Cardiac muscle cell (in vitro differentiated cells and primary cell): Measurements from ENCODE around the gene TRH. TPM values are rescaled to one million over a fixed set of nuclear protein-coding genes. Genes with fewer than 3 reads are reported as not detected.

ENCODE experiments used
- DNase-seq, 2 donors: peaks; one replicate each; pipeline versions ENCODE4 v3.0.0 to v3.0.0-alpha.2; 2010 to 2017; ENCODE audit warnings: low read depth in 1 of 2, low spot score in 1 of 2
- H3K27ac ChIP-seq: fragments of 200-600 bp; sonication (generic); 2 replicates; pipeline ENCODE4 v1.5.1; 2016
- H3K27me3 ChIP-seq: fragments of 200-600 bp; sonication (generic); 2 replicates; pipeline ENCODE4 v1.6.0; 2016; ENCODE audit warnings: control low read depth
- H3K36me3 ChIP-seq: fragments of 200-600 bp; sonication (generic); 2 replicates; pipeline ENCODE4 v1.5.1; 2016; ENCODE audit warnings: control low read depth
- H3K4me1 ChIP-seq: fragments of 200-600 bp; sonication (generic); 2 replicates; pipeline ENCODE4 v1.8.1; 2017; ENCODE audit warnings: low read depth, mild to moderate bottlenecking, mixed run types
- H3K4me3 ChIP-seq: fragments of 200-600 bp; sonication (generic); 2 replicates; pipeline ENCODE4 v1.5.1; 2016; ENCODE audit warnings: mild to moderate bottlenecking
- H3K9me3 ChIP-seq: fragments of 200-600 bp; sonication (generic); 2 replicates; pipeline ENCODE4 v1.5.1; 2017; ENCODE audit warnings: low read depth, mild to moderate bottlenecking, control low read depth
- polyA plus RNA-seq: library from polyadenylated mRNA; unstranded; fragments of >200 nt; fragmentation: Nextera tagmentation; extraction: Ambion mirVana; gene quantifications from 2 replicates; pipeline ENCODE4 v1.2.1, GENCODE V29; 2016
- total RNA-seq: library from RNA; depleted of rRNA; stranded (reverse); fragments of >200 nt; gene quantifications from 2 replicates; pipeline ENCODE4 v1.2.3, GENCODE V29; 2016
- TF ChIP-seq, protein P1 (sequence below): IDR thresholded peaks from 2 replicates; pipeline ENCODE4 v1.5.1; 2012; ENCODE audit warnings: low read depth, mild to moderate bottlenecking, low read length

TRH gene
- total and polyA plus RNA-seq, 2 experiments from 2014 or later: 111 to 113 TPM

DNA sequence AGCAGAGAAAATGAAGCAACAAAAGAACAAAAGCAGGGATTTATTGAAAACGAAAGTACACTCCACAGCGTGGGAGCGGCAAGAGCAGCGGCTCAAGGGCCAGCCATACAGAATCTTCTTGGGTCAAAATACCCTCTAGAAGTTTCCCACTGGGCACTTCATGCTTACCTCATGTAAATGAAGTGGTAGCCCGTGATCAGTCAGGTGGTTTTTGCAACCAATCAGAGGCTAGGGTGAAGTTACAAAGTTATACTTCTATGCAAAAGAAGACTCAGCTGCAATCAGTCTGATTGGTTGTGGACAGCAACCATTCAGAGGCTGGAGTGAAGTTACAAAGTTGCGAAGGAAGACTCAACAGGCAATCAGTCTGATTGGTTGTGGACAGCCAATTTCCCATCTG is 37.8 kb upstream of the TRH start:
- DNase-seq: peak in 1 of 2 donors; percentile 70
- H3K4me1 ChIP-seq: no peaks in the 10 kb centered on the region
- H3K27me3 ChIP-seq: peaks cover 3% of the 10 kb centered on the region
- no peak overlapping the region for H3K4me3 ChIP-seq
- H3K36me3 ChIP-seq: no peaks in the 10 kb centered on the region
- no peaks in the 10 kb centered on the region for H3K9me3 ChIP-seq
- TF ChIP-seq, protein P1, sequence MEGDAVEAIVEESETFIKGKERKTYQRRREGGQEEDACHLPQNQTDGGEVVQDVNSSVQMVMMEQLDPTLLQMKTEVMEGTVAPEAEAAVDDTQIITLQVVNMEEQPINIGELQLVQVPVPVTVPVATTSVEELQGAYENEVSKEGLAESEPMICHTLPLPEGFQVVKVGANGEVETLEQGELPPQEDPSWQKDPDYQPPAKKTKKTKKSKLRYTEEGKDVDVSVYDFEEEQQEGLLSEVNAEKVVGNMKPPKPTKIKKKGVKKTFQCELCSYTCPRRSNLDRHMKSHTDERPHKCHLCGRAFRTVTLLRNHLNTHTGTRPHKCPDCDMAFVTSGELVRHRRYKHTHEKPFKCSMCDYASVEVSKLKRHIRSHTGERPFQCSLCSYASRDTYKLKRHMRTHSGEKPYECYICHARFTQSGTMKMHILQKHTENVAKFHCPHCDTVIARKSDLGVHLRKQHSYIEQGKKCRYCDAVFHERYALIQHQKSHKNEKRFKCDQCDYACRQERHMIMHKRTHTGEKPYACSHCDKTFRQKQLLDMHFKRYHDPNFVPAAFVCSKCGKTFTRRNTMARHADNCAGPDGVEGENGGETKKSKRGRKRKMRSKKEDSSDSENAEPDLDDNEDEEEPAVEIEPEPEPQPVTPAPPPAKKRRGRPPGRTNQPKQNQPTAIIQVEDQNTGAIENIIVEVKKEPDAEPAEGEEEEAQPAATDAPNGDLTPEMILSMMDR: no peak
- no peak overlapping the region for H3K27ac ChIP-seq

DNA sequence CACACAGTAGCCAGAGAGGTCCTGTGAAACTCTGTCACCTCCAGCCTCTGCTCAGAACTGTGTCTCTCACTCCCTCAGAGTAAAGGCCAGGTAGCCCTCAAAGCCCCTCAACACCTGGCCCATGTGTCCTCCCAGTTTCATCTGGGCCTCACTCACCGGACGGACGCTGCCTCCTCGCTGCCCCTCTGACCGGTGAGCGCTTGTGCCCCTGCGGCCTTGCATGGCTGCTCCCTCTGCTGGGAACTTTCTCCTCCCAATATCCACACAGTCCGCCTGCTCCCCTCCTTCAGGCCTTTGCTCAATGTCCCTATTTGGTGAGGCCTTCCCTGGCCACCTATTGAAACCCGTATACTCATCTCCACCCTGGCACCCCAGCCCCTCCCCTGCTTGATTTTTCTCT is 36.8 kb upstream of the TRH start:
- Histone ChIP-seq H3K27me3 (peaks cover 3% of the 10 kb centered on the region), H3K4me3 (no peak overlapping the region), H3K9me3 (no peaks in the 10 kb centered on the region), H3K4me1 (no peaks in the 10 kb centered on the region), H3K36me3 (no peaks in the 10 kb centered on the region), H3K27ac (no peak overlapping the region)
- TF ChIP-seq, protein P1: no peak
- DNase-seq: no peak

DNA sequence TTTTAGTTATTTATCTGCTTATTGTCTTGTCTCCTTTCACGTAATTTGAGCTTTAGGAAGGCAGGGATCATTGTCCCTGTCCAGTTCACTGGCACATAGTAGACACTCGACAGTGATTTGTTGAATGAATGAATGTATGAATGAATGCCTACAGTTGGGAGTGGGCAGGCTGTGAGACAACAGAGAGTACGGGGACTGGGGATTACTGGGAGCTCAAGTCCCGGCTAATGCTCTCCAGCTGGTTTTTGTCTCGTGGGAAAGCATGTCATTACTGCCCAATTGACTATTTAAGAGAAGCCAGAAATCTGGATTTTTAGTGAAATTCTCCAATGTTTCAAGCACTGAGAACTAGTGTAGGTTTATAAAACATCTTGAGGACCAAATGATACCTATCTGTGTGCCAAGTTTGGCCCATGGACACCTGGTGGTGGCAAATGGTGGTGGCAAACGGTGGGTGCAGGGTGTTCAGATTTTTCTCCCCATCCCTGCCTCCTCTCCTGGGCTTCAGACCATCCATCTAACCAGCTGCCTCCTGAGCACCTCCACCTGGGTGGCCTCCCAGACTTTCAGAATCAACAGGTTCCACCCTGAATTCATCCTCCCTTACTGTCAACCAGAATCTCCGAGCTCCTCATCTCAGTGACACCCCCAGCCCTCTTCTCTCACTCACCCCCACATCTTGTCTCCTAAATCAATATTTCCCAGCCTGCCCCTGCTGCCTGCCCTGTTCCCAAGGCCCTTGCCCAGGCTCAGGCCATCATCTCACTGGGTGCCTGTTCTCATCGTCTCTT is 36.2 kb upstream of the TRH start:
- H3K27me3 ChIP-seq: peaks cover 3% of the 10 kb centered on the region
- H3K27ac ChIP-seq: no peak overlapping the region
- no peaks in the 10 kb centered on the region for H3K4me1 ChIP-seq
- no peak overlapping the region for H3K4me3 ChIP-seq
- TF ChIP-seq, protein P1: no peak
- no peak for DNase-seq
- no peaks in the 10 kb centered on the region for H3K36me3 ChIP-seq
- H3K9me3 ChIP-seq: no peaks in the 10 kb centered on the region

DNA sequence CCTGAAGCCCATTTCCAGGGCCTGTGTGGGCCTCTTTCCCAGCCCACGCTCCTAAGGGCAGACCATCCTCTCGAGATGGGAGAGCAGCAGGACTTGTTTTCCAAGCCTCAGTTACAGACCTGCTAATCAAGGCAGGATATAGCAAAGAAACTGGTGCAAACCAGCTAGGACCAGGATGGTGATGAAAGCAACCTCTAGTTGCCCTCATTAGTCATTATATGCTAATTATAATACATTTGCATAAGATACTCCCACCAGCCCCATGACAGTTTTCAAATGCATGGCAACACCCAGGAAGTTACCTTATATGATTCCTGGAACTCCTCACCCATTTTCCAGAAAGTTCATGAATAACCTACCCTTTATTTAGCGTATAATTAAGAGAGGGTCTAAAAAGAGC is 34.4 kb upstream of the TRH start:
- H3K9me3 ChIP-seq: no peaks in the 10 kb centered on the region
- H3K27ac ChIP-seq: no peak overlapping the region
- peak in 1 of 2 donors; percentile 5 for DNase-seq
- TF ChIP-seq, protein P1: no peak
- H3K36me3 ChIP-seq: no peaks in the 10 kb centered on the region
- H3K27me3 ChIP-seq: no peaks in the 10 kb centered on the region
- H3K4me3 ChIP-seq: no peak overlapping the region
- no peaks in the 10 kb centered on the region for H3K4me1 ChIP-seq

DNA sequence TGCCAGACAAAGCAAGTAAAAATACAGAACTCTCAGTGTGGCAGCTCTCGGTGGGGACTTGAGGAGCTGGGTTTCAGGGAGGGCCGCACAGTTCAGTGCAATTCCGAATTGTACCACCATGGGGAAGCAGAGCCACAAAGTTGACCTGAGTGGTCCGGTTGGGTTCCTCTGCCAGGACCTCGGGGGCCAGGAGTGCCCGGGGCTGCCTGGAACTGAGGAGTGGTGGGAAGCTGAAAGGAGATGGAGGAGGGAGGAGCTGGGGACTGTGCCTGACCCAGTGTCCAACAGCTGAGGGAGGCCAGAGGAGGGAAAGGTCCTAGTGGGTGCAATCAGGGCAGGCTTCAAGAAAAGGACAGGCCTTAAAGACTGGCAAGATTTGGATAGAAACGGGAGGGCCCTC is 32.2 kb upstream of the TRH start:
- Histone ChIP-seq H3K4me1 (no peaks in the 10 kb centered on the region), H3K36me3 (no peaks in the 10 kb centered on the region), H3K27me3 (no peaks in the 10 kb centered on the region), H3K27ac (no peak overlapping the region), H3K9me3 (no peaks in the 10 kb centered on the region), H3K4me3 (no peak overlapping the region)
- TF ChIP-seq, protein P1: peak; percentile 79
- DNase-seq: peak; percentile 76 to 83
